Measurements from ENCODE around the gene LRFN4.

Gene LRFN4

GRCh38 chr11:66910016-66910415 is 53.2 kb downstream of the LRFN4 start:
- TF ChIP-seq, protein P1, sequence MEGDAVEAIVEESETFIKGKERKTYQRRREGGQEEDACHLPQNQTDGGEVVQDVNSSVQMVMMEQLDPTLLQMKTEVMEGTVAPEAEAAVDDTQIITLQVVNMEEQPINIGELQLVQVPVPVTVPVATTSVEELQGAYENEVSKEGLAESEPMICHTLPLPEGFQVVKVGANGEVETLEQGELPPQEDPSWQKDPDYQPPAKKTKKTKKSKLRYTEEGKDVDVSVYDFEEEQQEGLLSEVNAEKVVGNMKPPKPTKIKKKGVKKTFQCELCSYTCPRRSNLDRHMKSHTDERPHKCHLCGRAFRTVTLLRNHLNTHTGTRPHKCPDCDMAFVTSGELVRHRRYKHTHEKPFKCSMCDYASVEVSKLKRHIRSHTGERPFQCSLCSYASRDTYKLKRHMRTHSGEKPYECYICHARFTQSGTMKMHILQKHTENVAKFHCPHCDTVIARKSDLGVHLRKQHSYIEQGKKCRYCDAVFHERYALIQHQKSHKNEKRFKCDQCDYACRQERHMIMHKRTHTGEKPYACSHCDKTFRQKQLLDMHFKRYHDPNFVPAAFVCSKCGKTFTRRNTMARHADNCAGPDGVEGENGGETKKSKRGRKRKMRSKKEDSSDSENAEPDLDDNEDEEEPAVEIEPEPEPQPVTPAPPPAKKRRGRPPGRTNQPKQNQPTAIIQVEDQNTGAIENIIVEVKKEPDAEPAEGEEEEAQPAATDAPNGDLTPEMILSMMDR (IDR thresholded peaks at IDR 0.05; ENCODE audit: control insufficient read depth, extremely low read depth, insufficient read depth), result no peak

More at GRCh38 chr11:66910016-66910415, 53.2 kb downstream of the LRFN4 start:
- H3K4me3 ChIP-seq (ENCODE audit: low read depth, low read length), result no peak overlapping the region
- no peak for DNase-seq (ENCODE audit: low read depth)

Data from LNCaP clone FGC (cell line).